ENCODE results near the gene PDXP.
"Not testable (repeated sequence)": the region's sequence is repeated elsewhere in the genome, so short reads cannot be mapped to it uniquely, and the experiment has no call there.

PDXP gene, protein sequence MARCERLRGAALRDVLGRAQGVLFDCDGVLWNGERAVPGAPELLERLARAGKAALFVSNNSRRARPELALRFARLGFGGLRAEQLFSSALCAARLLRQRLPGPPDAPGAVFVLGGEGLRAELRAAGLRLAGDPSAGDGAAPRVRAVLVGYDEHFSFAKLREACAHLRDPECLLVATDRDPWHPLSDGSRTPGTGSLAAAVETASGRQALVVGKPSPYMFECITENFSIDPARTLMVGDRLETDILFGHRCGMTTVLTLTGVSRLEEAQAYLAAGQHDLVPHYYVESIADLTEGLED

GRCh38 chr22:37658133-37659065, at the start of gene PDXP:
PDXP (plus strand) TSS chr22:37658723; CDS start chr22:37658783, 60 bp downstream.
- DNase-seq: peak; percentile 98

- DNase-seq: no peak
These were observed 49.0 kb upstream of the PDXP start for GRCh38 chr22:37609240-37610152.

GRCh38 chr22:37610153-37610475, 48.4 kb upstream of the PDXP start:
- not testable (repeated sequence) for DNase-seq

DNA sequence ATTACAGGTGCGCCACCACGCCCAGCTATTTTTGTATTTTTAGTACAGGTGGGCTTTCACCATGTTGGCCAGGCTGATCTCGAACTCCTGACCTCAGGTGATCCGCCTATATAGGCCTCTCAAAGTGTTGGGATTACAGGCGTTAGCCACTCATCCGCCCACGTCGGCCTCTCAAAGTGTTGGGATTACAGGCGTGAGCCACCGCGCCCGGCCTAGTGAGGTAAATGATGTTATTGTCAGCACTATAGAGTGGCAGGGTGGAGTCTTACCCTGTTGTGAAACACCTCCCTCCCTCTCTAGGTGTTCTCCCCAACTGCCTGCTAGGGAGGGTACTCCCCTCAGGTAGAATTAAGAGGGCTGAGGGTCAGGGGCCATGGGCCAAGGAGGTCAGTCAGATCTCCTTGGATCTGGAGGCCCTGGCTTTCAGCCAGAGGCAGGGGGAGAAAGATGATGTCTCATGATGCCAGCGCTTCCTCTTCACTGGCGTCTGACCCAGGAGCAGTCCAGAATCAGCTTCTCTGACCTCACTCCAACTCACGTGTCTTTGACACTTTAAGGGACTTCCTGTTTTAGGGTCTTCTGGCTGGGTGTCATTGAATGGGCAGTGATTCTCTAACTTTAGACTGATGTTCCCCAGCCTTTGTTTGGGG, 47.9 kb upstream of the PDXP start:
- DNase-seq: no peak

DNA sequence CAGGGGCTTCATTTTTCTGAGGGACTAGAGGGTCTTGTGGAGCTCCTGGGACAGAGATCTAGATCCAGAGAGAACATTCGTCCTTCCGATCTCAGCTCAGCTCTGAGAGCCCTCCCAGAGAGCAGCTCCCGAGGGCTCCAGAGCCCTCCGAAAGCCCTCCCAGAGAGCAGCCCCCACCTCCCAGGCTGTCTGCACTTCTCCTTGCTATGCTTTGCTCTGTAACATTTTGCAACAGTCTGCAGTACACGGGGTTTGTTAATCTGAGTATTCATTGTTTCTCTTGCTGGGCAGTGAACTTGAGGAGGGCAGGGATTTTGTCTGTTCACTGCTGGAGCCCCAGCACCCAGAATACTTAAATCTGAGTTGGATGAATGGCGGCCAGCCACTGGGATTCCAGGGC, 47.3 kb upstream of the PDXP start:
- no peak for DNase-seq

DNA sequence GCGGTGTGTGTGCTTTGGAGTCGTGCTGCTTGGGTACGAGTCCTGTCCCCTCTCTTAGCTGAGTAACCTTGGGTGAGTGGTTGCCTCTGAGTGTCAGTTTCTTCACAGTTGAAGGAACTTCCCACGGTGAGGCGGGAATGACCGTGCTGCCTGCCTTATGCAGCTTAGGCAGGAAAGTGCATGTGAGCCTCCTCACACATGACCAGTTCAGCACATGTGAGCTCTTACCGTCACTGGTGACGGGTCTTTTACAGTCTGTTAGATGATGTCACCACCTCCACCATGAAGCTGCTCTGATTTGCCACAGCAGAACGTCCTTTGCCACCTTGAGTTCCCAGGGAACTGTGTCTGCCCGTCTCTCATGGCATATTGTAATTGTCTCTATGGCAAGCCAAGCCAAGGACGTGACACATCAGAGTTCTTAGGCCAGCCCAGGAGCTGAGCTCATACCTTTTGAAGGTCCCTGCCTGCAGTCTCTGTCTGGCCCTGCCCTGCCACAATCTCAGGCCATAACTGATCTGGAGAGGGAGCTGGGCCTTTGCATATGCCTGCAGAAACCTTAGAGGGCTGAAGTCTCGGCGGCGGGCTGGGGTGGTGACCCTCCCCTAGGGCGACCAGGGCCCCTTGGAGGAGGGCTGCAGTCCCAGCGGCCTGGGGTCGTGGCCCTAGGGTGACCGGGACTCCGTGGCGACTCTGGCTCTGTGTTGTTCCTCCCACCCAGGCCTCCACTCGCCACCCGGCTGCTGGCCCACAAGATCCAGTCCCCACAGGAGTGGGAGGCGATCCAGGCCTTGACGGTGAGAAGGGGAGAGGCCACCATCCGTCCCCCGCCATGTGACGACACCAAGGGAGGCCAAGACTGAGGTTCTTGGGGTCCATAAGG, 42.1 kb upstream of the PDXP start:
- DNase-seq: no peak

DNA sequence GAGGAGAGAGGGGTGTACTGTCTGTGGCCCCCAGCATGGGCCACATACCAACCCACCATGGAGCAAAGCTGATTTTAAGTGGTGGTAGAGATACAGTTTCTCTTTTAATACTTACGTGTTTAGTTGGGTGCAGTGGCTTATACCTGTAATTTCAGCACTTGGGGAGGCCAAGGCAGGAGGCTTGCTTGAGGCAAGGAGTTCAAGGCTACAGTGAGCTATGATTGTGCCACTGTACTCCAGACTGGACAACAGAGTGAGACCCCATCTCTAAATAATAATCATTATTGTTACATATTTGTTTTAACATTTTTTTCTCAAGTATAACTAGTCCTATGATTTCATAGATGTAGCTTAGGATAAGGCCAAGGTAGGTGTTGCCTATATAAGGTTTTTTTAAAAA, 41.1 kb upstream of the PDXP start:
- no peak for DNase-seq

GRCh38 chr22:37618072-37618656, 40.4 kb upstream of the PDXP start:
- no peak for DNase-seq

DNA sequence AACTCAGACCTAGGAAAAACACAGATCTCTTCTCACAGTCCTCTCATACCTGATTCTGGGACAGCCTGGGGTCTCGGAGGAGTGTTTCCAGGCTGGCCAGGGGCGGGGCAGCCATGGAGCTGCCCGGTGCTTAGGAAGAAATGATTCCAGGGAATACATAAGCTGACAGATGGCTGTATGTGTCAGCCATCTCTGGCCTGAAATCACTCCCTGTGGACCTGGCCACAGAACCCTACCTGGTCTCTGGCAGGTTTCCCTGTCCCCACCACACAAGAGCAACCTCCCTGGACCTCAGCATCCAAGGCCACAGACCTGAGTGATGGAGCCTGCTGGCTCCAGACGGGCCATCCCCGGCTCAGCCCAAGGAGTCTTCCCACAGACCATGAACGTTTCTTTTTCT, 39.8 kb upstream of the PDXP start:
- DNase-seq: no peak

GRCh38 chr22:37619991-37620390, 38.5 kb upstream of the PDXP start:
- DNase-seq: no peak

- DNase-seq: no peak
These were observed 37.1 kb upstream of the PDXP start for GRCh38 chr22:37621352-37621860.

- DNase-seq: peak; percentile 61 to 80
These were observed 35.2 kb upstream of the PDXP start for GRCh38 chr22:37623075-37624016.

GRCh38 chr22:37624017-37624365, 34.5 kb upstream of the PDXP start:
- DNase-seq: no peak

- DNase-seq: no peak
These were observed 33.6 kb upstream of the PDXP start for GRCh38 chr22:37624876-37625275.

- DNase-seq: no peak
These were observed 32.8 kb upstream of the PDXP start for GRCh38 chr22:37625737-37626136.

DNA sequence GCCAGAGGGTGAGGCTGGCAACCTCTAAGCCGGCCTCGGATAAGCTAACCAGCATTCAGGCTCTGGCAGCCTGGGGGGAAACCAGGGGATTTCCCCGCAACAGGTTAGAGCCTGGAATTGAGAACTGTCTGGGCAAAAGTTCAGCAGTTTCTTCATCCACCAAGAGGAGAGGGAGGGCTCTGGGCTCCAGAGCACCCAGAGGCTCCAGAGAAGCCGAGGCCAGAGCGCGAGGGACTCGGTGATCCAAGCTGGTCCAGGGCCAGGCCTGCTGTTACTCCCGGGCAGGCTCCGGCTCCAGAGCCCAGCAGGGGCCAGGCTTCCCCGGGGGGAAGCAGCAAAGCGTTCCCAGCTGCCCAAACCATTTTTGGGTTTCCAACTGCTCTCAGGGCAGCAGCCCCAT, 32.4 kb upstream of the PDXP start:
- DNase-seq: no peak

DNA sequence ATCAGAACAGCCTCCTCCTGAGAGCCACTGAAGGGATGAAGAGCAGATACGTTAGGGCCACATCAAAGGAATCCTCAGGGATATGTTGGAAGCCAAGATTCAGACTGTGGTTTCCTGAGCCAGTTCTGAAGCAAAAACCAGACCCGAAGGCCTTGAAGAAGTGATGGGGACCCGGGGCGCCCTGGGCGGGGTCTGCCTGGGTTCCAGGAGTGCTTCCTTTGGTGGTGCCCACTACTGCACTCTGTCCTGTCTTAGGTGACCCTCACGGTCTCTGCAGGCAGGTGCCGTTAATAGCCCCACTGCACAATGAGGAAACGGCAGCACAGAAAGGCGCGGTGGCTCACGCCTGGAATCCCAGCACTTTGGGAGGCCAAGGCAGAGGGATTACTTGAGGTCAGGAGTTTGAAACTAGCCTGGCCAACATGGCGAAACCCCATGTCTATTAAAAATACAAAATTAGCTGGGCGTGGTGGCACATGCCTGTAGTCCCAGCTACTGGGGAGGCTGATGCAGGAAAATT, 31.9 kb upstream of the PDXP start:
- no peak for DNase-seq

DNA sequence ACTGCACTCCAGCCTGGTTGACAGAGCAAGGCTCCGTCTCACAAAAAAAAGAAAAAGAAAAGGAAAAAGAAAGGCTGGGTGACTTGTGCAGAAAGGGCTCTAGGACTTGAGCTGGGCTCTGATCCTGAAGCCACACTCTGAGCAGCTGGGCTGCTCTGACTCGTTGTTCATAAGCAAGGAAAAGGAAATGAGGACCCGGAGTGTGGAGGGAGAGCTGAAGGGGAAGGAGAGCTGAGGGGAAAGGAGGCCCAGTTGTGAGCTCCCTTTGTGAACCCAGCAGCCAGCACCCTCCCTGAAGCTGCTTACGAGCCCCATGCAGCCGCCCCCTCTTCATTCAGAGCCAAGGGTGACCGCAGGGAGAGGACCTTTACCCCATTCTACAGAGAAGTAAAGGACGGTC, 31.4 kb upstream of the PDXP start:
- DNase-seq: no peak

DNA sequence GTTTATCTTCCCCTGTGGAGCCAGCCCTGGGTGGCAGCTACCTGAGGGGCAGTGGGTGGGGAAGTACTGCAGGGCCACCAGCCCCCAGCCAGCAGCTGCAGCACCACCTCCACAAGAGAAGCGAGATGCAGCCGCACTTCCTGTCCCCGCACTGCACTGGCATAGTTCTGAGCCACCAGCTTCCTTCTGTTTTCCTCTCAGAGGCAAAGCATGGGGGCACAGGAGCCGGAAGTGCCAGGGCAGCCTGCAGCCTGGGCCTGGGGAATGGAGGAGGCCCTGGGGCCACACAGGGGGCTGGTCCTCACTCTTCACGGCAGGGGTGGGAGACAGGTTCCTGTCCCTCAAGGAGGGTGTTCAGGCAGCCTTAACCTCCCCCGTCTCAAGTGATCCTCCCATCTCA, 31.0 kb upstream of the PDXP start:
- DNase-seq: no peak

- DNase-seq: no peak
These were observed 29.7 kb upstream of the PDXP start for GRCh38 chr22:37628830-37629229.
